Measurements from ENCODE around the gene OLFML2A.

Gene OLFML2A

GRCh38 chr9:124754289-124754688 lies 22.6 kb upstream of the OLFML2A start:
- H3K4me3 ChIP-seq (ENCODE audit: low read length), result no peak overlapping the region
- no peak for TF ChIP-seq ZNF274 (IDR thresholded peaks at IDR 0.05; ENCODE audit: low read depth, low read length)

GRCh38 chr9:124755061-124755460 lies 21.9 kb upstream of the OLFML2A start:
- no peak for TF ChIP-seq ZNF274 (IDR thresholded peaks at IDR 0.05; ENCODE audit: low read depth, low read length)
- H3K4me3 ChIP-seq (ENCODE audit: low read length), result no peak overlapping the region

GRCh38 chr9:124756011-124756410 lies 20.9 kb upstream of the OLFML2A start:
- TF ChIP-seq ZNF274 (IDR thresholded peaks at IDR 0.05; ENCODE audit: low read depth, low read length), result no peak
- H3K4me3 ChIP-seq (ENCODE audit: low read length), result no peak overlapping the region

- no peak overlapping the region for H3K4me3 ChIP-seq (ENCODE audit: low read length)
- TF ChIP-seq ZNF274 (IDR thresholded peaks at IDR 0.05; ENCODE audit: low read depth, low read length), result no peak
These were observed 19.3 kb upstream of the OLFML2A start for GRCh38 chr9:124757616-124758015.

DNA sequence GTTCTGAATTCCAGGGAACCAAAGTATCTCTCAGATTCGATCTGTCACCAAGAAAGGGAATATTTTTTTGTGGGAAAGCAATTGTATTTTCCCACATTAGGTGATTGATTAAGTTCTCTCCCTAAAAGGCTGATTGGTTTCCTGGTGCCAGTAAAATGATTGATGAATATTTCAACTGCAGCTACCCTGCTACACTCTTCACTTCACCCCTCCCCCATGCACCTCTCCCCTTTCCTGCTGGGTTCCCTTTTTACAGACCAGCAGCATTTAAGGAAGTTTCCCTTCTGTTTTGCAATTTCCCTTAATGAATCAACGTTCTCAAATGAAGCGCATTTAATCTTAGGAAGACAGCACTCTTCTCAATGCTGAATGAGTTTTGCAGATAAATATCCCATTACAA lies 18.9 kb upstream of the OLFML2A start:
- TF ChIP-seq ZNF274 (IDR thresholded peaks at IDR 0.05; ENCODE audit: low read depth, low read length), result no peak
- H3K4me3 ChIP-seq (ENCODE audit: low read length), result no peak overlapping the region

GRCh38 chr9:124758691-124759090 lies 18.2 kb upstream of the OLFML2A start:
- TF ChIP-seq ZNF274 (IDR thresholded peaks at IDR 0.05; ENCODE audit: low read depth, low read length), result no peak

DNA sequence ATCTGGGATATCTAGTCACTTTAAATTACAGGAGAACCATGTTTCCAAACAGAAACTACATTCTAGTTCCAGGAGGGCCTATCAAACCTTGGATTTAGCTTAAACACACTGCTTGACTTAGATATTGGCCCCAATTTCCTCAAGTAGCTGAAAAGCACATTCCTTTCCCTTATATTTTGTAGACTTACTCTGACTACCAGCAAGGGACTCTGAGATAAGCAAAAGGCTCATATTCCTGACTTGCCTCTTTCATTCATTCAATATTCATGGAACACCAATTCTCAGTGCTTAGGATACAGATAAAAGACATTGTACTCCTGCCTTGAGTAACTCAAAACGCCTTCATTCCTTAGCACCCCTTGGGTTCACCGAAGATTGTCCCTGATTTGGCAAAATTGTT lies 17.6 kb upstream of the OLFML2A start:
- TF ChIP-seq ZNF274 (IDR thresholded peaks at IDR 0.05; ENCODE audit: low read depth, low read length), result no peak
- no peak overlapping the region for H3K4me3 ChIP-seq (ENCODE audit: low read length)

More at GRCh38 chr9:124758691-124759090, 18.2 kb upstream of the OLFML2A start:
- no peak overlapping the region for H3K4me3 ChIP-seq (ENCODE audit: low read length)

DNA sequence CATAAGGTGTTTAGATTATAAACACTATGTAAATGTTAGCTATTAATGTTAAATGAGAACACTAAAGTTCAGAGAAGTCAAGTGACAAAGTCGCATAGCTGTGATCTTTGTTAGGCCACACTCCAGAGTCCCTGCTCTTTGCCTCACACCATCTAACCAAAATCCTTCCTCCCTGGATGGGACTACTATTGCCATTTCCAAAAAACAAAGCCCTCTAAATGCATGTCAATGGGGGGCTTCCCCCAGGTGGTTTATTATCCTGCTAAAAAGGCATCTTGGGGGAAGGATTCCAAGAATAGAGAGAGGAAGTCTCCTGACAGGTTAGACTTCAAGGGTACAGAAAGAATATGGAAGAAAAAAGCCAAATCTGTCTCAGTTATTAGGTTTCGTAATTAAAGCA lies 16.2 kb upstream of the OLFML2A start:
- H3K4me3 ChIP-seq (ENCODE audit: low read length), result no peak overlapping the region
- no peak for TF ChIP-seq ZNF274 (IDR thresholded peaks at IDR 0.05; ENCODE audit: low read depth, low read length)

DNA sequence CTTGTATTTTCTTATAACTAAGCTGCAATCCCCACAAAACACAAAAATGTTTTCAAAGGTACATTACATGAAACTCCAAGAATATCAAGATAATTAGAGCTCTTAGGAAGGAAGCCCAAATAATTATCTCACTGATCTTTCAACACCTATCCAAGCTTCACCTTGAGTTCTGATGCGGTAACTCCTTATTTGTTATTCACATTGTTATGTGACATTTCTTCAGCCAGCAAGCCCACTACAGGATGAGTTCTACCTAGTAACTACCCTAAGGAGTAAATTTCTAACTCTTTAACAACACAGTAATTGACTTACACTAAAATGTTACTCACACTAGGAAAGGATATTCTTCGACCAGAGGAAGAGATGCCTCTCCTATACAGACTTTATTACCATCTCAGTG lies 15.7 kb upstream of the OLFML2A start:
- no peak overlapping the region for H3K4me3 ChIP-seq (ENCODE audit: low read length)
- TF ChIP-seq ZNF274 (IDR thresholded peaks at IDR 0.05; ENCODE audit: low read depth, low read length), result no peak

GRCh38 chr9:124761710-124762109 lies 15.2 kb upstream of the OLFML2A start:
- H3K4me3 ChIP-seq (ENCODE audit: low read length), result no peak overlapping the region
- TF ChIP-seq ZNF274 (IDR thresholded peaks at IDR 0.05; ENCODE audit: low read depth, low read length), result no peak

DNA sequence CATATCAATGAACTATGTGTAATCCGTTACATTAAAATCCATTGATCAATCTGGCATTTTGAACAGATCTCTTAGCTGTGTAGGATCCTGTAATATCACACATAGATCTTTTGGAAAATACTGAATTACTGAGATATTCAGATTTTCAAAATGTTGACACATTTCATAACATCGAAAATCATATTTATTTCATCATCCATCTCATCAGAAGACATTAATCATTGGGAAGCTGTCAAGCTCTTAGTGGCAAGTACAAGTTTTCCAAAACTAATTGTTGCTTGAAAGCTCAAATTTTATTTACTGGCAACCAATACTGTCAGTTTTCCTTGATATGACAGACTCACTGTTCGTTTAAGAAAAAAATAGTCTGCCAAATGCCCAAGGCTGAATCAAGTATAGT lies 14.3 kb upstream of the OLFML2A start:
- no peak overlapping the region for H3K4me3 ChIP-seq (ENCODE audit: low read length)
- TF ChIP-seq ZNF274 (IDR thresholded peaks at IDR 0.05; ENCODE audit: low read depth, low read length), result no peak

- TF ChIP-seq ZNF274 (IDR thresholded peaks at IDR 0.05; ENCODE audit: low read depth, low read length), result no peak
- no peak overlapping the region for H3K4me3 ChIP-seq (ENCODE audit: low read length)
These were observed 12.0 kb upstream of the OLFML2A start for GRCh38 chr9:124764774-124765438.

- no peak overlapping the region for H3K4me3 ChIP-seq (ENCODE audit: low read length)
- no peak for TF ChIP-seq ZNF274 (IDR thresholded peaks at IDR 0.05; ENCODE audit: low read depth, low read length)
These were observed 11.5 kb upstream of the OLFML2A start for GRCh38 chr9:124765439-124765835.

GRCh38 chr9:124766326-124766725 lies 10.6 kb upstream of the OLFML2A start:
- H3K4me3 ChIP-seq (ENCODE audit: low read length), result no peak overlapping the region
- no peak for TF ChIP-seq ZNF274 (IDR thresholded peaks at IDR 0.05; ENCODE audit: low read depth, low read length)

DNA sequence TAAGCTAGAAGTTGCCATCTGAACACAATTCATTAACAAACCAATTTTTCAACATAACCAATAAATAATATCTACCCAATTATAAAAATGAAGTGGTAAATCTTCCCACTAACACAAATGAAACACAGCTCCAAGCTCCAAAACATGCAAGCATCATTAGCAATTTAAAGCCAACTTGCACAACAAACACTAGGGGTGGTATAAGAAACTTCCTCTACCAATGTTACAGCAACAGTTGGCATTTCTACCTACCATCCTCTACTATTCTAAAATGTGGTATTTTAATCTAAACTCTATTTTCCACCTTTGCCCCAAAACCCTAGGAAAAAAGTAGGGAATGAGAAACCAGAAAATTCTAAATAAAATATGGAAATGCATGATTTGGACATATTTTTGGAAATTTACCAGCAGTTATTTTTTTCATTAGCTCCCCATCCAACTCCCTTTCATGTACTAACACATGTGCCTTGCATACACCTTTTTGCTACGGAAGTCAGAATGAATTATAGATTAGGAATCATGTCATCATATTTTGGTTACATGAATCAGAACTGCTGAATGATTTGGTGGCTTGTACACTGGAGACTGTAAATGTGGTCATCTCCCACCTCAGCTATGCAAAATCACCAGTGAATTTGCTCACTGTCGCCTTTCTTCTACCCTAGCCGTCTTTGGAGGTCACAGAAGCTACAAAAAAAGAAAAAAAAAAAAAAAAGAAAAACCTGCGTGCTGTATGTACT lies 9.9 kb upstream of the OLFML2A start:
- H3K4me3 ChIP-seq (ENCODE audit: low read length), result no peak overlapping the region
- TF ChIP-seq ZNF274 (IDR thresholded peaks at IDR 0.05; ENCODE audit: low read depth, low read length), result no peak

Measured in GM08714 (cell line).